Smooth muscle cell (in vitro differentiated cells): Measurements from ENCODE around the gene ULK4. TPM values are rescaled to one million over a fixed set of nuclear protein-coding genes. Genes with fewer than 3 reads are reported as not detected.

ENCODE experiments used
- DNase-seq: peaks from one replicate; lab custom pipeline; 2025; ENCODE audit not compliant: unreplicated experiment; lab: John Stamatoyannopoulos, UW
- H2AFZ ChIP-seq: fragments of 200-600 bp; sonication (generic); 2 replicates; pipeline ENCODE4 v1.6.0; 2016; ENCODE audit warnings: antibody characterized with exemption, low read depth, mild to moderate bottlenecking
- H3F3A ChIP-seq: fragments of 200-600 bp; sonication (generic); 2 replicates; pipeline ENCODE4 v1.6.0; 2017; ENCODE audit warnings: antibody characterized with exemption, low read depth
- H3K27ac ChIP-seq: fragments of 200-600 bp; sonication (generic); 2 replicates; pipeline ENCODE4 v1.5.1; 2016; ENCODE audit warnings: low read depth, mild to moderate bottlenecking
- H3K27me3 ChIP-seq: fragments of 200-600 bp; sonication (generic); 2 replicates; pipeline ENCODE4 v1.6.1; 2016; ENCODE audit warnings: low read depth, mild to moderate bottlenecking
- H3K36me3 ChIP-seq: fragments of 200-600 bp; sonication (generic); 2 replicates; pipeline ENCODE4 v1.5.1; 2016; ENCODE audit warnings: low read depth
- H3K4me1 ChIP-seq: fragments of 200-600 bp; sonication (generic); 2 replicates; pipeline ENCODE4 v1.5.1; 2016; ENCODE audit warnings: low read depth
- H3K4me2 ChIP-seq: fragments of 200-600 bp; sonication (generic); 2 replicates; pipeline ENCODE4 v1.6.0; 2016; ENCODE audit warnings: mild to moderate bottlenecking
- H3K4me3 ChIP-seq: fragments of 200-600 bp; sonication (generic); 2 replicates; pipeline ENCODE4 v1.5.1; 2016; ENCODE audit warnings: mild to moderate bottlenecking
- H3K79me2 ChIP-seq: fragments of 200-600 bp; sonication (generic); 2 replicates; pipeline ENCODE4 v1.6.0; 2016; ENCODE audit warnings: low read depth, mild to moderate bottlenecking
- H3K9ac ChIP-seq: fragments of 200-600 bp; sonication (generic); 2 replicates; pipeline ENCODE4 v1.6.0; 2016; ENCODE audit warnings: low read depth
- H3K9me3 ChIP-seq: fragments of 200-600 bp; sonication (generic); replicated peaks from 2 replicates; pipeline ENCODE4 v1.5.1; 2016; ENCODE audit warnings: low read depth
- H4K20me1 ChIP-seq: fragments of 200-600 bp; sonication (generic); 2 replicates; pipeline ENCODE4 v1.6.0; 2016; ENCODE audit warnings: low read depth
- WGBS: methylation state at CpG from one replicate; pipeline ENCODE4 v1.1.7; 2016; ENCODE audit warnings: low lambda C conversion rate; 5-methylcytosine and 5-hydroxymethylcytosine counted together
- polyA plus RNA-seq: library from polyadenylated mRNA; unstranded; fragments of >200 nt; fragmentation: Nextera tagmentation; extraction: Ambion mirVana; gene quantifications from 2 replicates; pipeline ENCODE4 v1.2.1, GENCODE V29; 2016
- total RNA-seq: library from RNA; depleted of rRNA; stranded (reverse); fragments of >200 nt; gene quantifications from 2 replicates; pipeline ENCODE4 v1.2.3, GENCODE V29; 2014
- TF ChIP-seq, protein P1 (sequence below): fragments of 200-600 bp; sonication (generic); IDR thresholded peaks from 2 replicates; pipeline ENCODE4 v1.5.1; 2017; ENCODE audit warnings: borderline replicate concordance, mild to moderate bottlenecking, antibody characterized with exemption; ENCODE audit not compliant: insufficient read depth, poor library complexity, severe bottlenecking

Gene ULK4
- total and polyA plus RNA-seq, 2 experiments from 2014 or later = 4.3 to 14.2 TPM

DNA sequence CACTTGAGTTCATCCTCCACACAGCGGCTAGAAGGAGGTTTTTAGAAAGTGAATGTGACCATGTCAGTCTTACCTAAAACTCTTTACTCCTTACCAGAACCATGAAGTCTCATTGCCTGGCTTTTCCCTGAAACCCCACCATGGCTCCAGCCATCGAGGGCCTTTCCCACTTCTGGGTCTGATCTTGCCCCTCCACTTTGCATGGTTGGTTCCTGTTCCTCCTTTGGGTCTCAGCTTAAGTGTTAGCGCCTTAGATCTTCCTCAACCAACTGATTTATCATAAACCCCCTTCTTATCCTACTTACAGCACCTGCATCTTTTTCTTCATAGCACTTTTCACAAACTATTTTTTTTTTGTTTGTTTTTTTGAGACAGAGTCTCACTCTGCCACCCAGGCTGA, 45.9 kb upstream of the ULK4 start:
- H4K20me1 ChIP-seq = no peaks in the 10 kb centered on the region
- no peaks in the 10 kb centered on the region for H3K79me2 ChIP-seq
- H3K27me3 ChIP-seq = no peaks in the 10 kb centered on the region
- no peak overlapping the region for H3K27ac ChIP-seq
- H2AFZ ChIP-seq = no peak overlapping the region
- H3K9ac ChIP-seq = no peak overlapping the region
- TF ChIP-seq, protein P1, sequence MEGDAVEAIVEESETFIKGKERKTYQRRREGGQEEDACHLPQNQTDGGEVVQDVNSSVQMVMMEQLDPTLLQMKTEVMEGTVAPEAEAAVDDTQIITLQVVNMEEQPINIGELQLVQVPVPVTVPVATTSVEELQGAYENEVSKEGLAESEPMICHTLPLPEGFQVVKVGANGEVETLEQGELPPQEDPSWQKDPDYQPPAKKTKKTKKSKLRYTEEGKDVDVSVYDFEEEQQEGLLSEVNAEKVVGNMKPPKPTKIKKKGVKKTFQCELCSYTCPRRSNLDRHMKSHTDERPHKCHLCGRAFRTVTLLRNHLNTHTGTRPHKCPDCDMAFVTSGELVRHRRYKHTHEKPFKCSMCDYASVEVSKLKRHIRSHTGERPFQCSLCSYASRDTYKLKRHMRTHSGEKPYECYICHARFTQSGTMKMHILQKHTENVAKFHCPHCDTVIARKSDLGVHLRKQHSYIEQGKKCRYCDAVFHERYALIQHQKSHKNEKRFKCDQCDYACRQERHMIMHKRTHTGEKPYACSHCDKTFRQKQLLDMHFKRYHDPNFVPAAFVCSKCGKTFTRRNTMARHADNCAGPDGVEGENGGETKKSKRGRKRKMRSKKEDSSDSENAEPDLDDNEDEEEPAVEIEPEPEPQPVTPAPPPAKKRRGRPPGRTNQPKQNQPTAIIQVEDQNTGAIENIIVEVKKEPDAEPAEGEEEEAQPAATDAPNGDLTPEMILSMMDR = no peak
- H3K4me2 ChIP-seq = no peak overlapping the region
- no peaks in the 10 kb centered on the region for H3K4me1 ChIP-seq
- no peak for DNase-seq
- H3F3A ChIP-seq = no peaks in the 10 kb centered on the region
- no peaks in the 10 kb centered on the region for H3K9me3 ChIP-seq
- no peaks in the 10 kb centered on the region for H3K36me3 ChIP-seq
- H3K4me3 ChIP-seq = no peak overlapping the region
- WGBS = 98% methylated on average over 3 of the region's 3 CpGs

DNA sequence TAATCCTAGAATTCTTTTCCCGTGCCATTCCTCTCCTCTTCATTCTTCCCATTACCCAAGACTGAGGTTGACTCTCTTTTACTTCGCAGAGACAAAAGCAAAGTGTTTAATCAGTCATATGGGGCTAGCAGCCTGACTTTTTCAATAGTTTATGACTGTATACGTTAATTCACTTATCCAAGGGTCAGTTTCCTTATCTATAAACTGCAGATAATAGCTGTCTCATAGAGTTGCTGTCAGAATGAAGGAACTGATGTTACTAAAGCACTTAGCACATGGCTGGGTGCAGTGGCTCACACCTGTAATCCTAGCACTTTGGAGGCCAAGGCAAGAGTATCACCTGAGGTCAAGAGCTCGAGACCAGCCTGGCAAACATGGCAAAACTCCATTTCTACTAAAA, 43.5 kb upstream of the ULK4 start:
- H3K4me3 ChIP-seq = no peak overlapping the region
- H3K4me2 ChIP-seq = no peak overlapping the region
- H3K27me3 ChIP-seq = no peaks in the 10 kb centered on the region
- DNase-seq = no peak
- H3F3A ChIP-seq = no peaks in the 10 kb centered on the region
- H3K9ac ChIP-seq = no peak overlapping the region
- H3K9me3 ChIP-seq = no peaks in the 10 kb centered on the region
- H2AFZ ChIP-seq = no peak overlapping the region
- no peak overlapping the region for H3K27ac ChIP-seq
- TF ChIP-seq, protein P1 = no peak
- H3K79me2 ChIP-seq = no peaks in the 10 kb centered on the region
- no peaks in the 10 kb centered on the region for H4K20me1 ChIP-seq
- WGBS = 83% methylated on average over 4 of the region's 4 CpGs
- H3K36me3 ChIP-seq = no peaks in the 10 kb centered on the region
- H3K4me1 ChIP-seq = no peaks in the 10 kb centered on the region

DNA sequence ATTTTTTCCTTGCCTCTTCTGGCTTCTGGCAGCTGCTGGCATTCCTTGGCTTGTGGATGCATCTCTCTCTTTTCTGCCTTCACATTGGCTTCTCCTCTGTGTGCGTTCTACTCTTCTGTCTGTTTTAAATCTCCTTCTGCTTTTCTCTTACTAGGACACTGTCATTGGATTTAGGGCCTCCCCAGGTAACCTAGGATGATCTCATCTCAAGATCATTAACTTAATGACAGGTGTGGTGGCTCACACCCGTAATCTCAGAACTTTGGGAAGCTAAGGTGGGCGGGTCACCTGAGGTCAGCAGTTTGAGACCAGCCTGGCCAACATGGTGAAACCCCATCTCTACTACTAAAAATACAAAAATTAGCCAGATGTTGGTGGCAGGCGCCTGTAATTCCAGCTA, 40.9 kb upstream of the ULK4 start:
- no peaks in the 10 kb centered on the region for H3F3A ChIP-seq
- no peak overlapping the region for H3K27ac ChIP-seq
- no peaks in the 10 kb centered on the region for H3K79me2 ChIP-seq
- no peaks in the 10 kb centered on the region for H3K4me1 ChIP-seq
- H3K4me2 ChIP-seq = no peak overlapping the region
- H2AFZ ChIP-seq = no peak overlapping the region
- no peak overlapping the region for H3K9ac ChIP-seq
- H4K20me1 ChIP-seq = no peaks in the 10 kb centered on the region
- no peak for DNase-seq
- no peak overlapping the region for H3K4me3 ChIP-seq
- no peaks in the 10 kb centered on the region for H3K9me3 ChIP-seq
- TF ChIP-seq, protein P1 = no peak
- H3K27me3 ChIP-seq = no peaks in the 10 kb centered on the region
- 85% methylated on average over 4 of the region's 4 CpGs for whole genome bisulfite sequencing
- H3K36me3 ChIP-seq = no peaks in the 10 kb centered on the region

DNA sequence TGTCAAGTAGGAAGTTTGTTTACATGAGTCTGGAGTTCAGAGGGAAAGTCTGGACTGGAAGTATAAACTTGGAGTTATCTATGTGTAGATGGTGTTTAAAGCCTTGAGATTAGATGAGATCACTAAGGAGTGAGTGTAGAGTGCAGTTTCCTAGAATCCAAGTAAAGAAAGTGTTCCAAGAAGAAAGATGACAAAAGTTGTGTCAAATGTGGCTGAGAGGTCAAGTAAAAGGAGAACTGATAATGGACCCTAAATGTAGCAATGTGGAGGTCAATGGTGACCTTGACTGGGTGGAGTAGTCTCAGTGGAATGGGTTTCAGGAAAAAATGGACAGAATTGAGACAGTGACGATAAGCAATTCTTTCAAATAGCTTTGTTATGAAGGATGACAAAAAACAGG, 39.9 kb upstream of the ULK4 start:
- no peak for DNase-seq
- Histone ChIP-seq H3K27me3 (no peaks in the 10 kb centered on the region), H3K9ac (no peak overlapping the region), H3F3A (no peaks in the 10 kb centered on the region), H3K4me1 (no peaks in the 10 kb centered on the region), H4K20me1 (no peaks in the 10 kb centered on the region), H3K4me3 (no peak overlapping the region), H2AFZ (no peak overlapping the region), H3K79me2 (no peaks in the 10 kb centered on the region), H3K9me3 (no peaks in the 10 kb centered on the region), H3K27ac (no peak overlapping the region), H3K4me2 (no peak overlapping the region), H3K36me3 (no peaks in the 10 kb centered on the region)
- 81% methylated on average over 1 of the region's 1 CpG for WGBS
- TF ChIP-seq, protein P1 = no peak
